HepG2 (cell line): ENCODE results near the gene MAP1LC3A. TPM values are rescaled to one million over a fixed set of nuclear protein-coding genes. Genes with fewer than 3 reads are reported as not detected.

ENCODE experiments used
- CBX2 ChIP-seq, 2 experiments: fragments of 200-600 bp in 1 of 2; sonication (generic); formaldehyde crosslinking in 1 of 2; IDR thresholded peaks; 2 replicates each; pipeline versions ENCODE4 v1.7.0 to v1.8.1; 2018 to 2022; ENCODE audit warnings: low read depth in 2 of 2, low read length in 1 of 2, mild to moderate bottlenecking in 1 of 2, missing genetic modification reagents in 1 of 2
- FOXM1 ChIP-seq: sonication (generic); formaldehyde crosslinking; IDR thresholded peaks from 2 replicates; pipeline ENCODE4 v1.5.0; 2020; ENCODE audit warnings: missing genetic modification reagents
- HHEX ChIP-seq: IDR thresholded peaks from 2 replicates; pipeline ENCODE4 v1.6.1; 2016; ENCODE audit warnings: control low read depth
- NFIB ChIP-seq: sonication (generic); formaldehyde crosslinking; IDR thresholded peaks from 2 replicates; pipeline ENCODE4 v1.9.0; 2021; ENCODE audit warnings: missing genetic modification reagents, mild to moderate bottlenecking, borderline replicate concordance
- NFRKB ChIP-seq: fragments of 450-650 bp; IDR thresholded peaks from 2 replicates; pipeline ENCODE4 v1.6.1; 2017
- POLR2A ChIP-seq, 2 experiments: IDR thresholded peaks; 2 replicates each; pipeline ENCODE4 v1.6.1; 2011; ENCODE audit warnings: low read depth in 2 of 2, low read length in 2 of 2, mild to moderate bottlenecking in 1 of 2, moderate library complexity in 1 of 2; ENCODE audit not compliant: insufficient read depth in 1 of 2
- RFX1 ChIP-seq: fragments of 450-650 bp; IDR thresholded peaks from 2 replicates; pipeline ENCODE4 v1.6.1; 2017
- SIN3A ChIP-seq: IDR thresholded peaks from 2 replicates; pipeline ENCODE4 v1.6.1; 2011; ENCODE audit warnings: low read depth, mild to moderate bottlenecking, control low read depth, low read length, borderline replicate concordance
- SNRNP70 ChIP-seq: fragments of 200-400 bp; formaldehyde crosslinking; IDR thresholded peaks from 2 replicates; pipeline ENCODE4 v1.6.1; 2017; ENCODE audit warnings: mild to moderate bottlenecking, low read depth, low read length, moderate library complexity
- SP2 ChIP-seq: sonication (generic); formaldehyde crosslinking; IDR thresholded peaks from 2 replicates; pipeline ENCODE4 v1.5.1; 2020; ENCODE audit warnings: mild to moderate bottlenecking, missing genetic modification reagents
- SSRP1 ChIP-seq: IDR thresholded peaks from 2 replicates; pipeline ENCODE4 v1.6.1; 2016; ENCODE audit warnings: control low read depth
- ZNF136 ChIP-seq: sonication (generic); formaldehyde crosslinking; IDR thresholded peaks from 2 replicates; pipeline ENCODE4 v1.8.1; 2022; ENCODE audit warnings: low read depth, mild to moderate bottlenecking, moderate library complexity, missing genetic modification reagents
- ZNF546 ChIP-seq: sonication (generic); formaldehyde crosslinking; conservative IDR thresholded peaks from 2 replicates; pipeline ENCODE4 v1.8.1; 2023; ENCODE audit warnings: mild to moderate bottlenecking, missing genetic modification reagents
- ZNF550 ChIP-seq: sonication (generic); formaldehyde crosslinking; IDR thresholded peaks from 2 replicates; pipeline ENCODE4 v1.4.0; 2020; ENCODE audit warnings: mild to moderate bottlenecking, missing genetic modification reagents, borderline replicate concordance
- ZNF629 ChIP-seq: sonication (generic); formaldehyde crosslinking; conservative IDR thresholded peaks from 2 replicates; pipeline ENCODE4 v1.5.0; 2020; ENCODE audit warnings: missing genetic modification reagents
- ZNF768 ChIP-seq: sonication (generic); formaldehyde crosslinking; IDR thresholded peaks from 2 replicates; pipeline ENCODE4 v1.4.0; 2020; ENCODE audit warnings: missing genetic modification reagents
- polyA plus RNA-seq, 8 experiments: library from polyadenylated mRNA; depleted of rRNA in 3 of 8; stranded (reverse) in 7 of 8; unstranded in 1 of 8; fragments of >200 nt; fragmentation: Illumina TruSeq in 4 of 8; extraction: Trizol in 4 of 8; gene quantifications; 2 replicates each; pipeline versions ENCODE4 v1.2.1 to v1.2.3, GENCODE V29; 2011 to 2016; ENCODE audit warnings: low read depth in 4 of 8, missing spikeins in 1 of 8, mixed read lengths in 1 of 8; ENCODE audit not compliant: insufficient read depth in 1 of 8
- total RNA-seq, 5 experiments: library from RNA; depleted of rRNA; stranded (reverse); fragments of >200 nt; fragmentation: Illumina TruSeq; extraction: Trizol; gene quantifications; 2 replicates each; pipeline ENCODE4 v1.2.3, GENCODE V29; 2016; ENCODE audit warnings: low read depth in 1 of 5
- TF ChIP-seq, protein P1 (sequence below), 2 experiments: sonication (generic) in 1 of 2; formaldehyde crosslinking in 1 of 2; IDR thresholded peaks; 2 replicates each; pipeline versions ENCODE4 v1.4.0 to v1.6.1; 2016 to 2020; ENCODE audit warnings: borderline replicate concordance in 1 of 2, low read depth in 1 of 2, mild to moderate bottlenecking in 1 of 2, missing genetic modification reagents in 1 of 2
- TF ChIP-seq, protein P2 (sequence below): sonication (generic); formaldehyde crosslinking; conservative IDR thresholded peaks from 2 replicates; pipeline ENCODE4 v1.4.0; 2020; ENCODE audit warnings: missing genetic modification reagents
- TF ChIP-seq, protein P3 (sequence below), 2 experiments: IDR thresholded peaks; 2 replicates each; pipeline ENCODE4 v1.6.1; 2011 to 2012; ENCODE audit warnings: low read length in 2 of 2, borderline replicate concordance in 1 of 2, low read depth in 1 of 2, mild to moderate bottlenecking in 1 of 2, moderate library complexity in 1 of 2
- TF ChIP-seq, protein P4 (sequence below): sonication (generic); formaldehyde crosslinking; IDR thresholded peaks from 2 replicates; pipeline ENCODE4 v1.4.0; 2020; ENCODE audit warnings: mild to moderate bottlenecking, missing genetic modification reagents

Gene MAP1LC3A
- total and polyA plus RNA-seq, 2 of the 13 experiments (the other 11 are each of a cell fraction or from before 2014, with no cell fraction given) = not detected

DNA sequence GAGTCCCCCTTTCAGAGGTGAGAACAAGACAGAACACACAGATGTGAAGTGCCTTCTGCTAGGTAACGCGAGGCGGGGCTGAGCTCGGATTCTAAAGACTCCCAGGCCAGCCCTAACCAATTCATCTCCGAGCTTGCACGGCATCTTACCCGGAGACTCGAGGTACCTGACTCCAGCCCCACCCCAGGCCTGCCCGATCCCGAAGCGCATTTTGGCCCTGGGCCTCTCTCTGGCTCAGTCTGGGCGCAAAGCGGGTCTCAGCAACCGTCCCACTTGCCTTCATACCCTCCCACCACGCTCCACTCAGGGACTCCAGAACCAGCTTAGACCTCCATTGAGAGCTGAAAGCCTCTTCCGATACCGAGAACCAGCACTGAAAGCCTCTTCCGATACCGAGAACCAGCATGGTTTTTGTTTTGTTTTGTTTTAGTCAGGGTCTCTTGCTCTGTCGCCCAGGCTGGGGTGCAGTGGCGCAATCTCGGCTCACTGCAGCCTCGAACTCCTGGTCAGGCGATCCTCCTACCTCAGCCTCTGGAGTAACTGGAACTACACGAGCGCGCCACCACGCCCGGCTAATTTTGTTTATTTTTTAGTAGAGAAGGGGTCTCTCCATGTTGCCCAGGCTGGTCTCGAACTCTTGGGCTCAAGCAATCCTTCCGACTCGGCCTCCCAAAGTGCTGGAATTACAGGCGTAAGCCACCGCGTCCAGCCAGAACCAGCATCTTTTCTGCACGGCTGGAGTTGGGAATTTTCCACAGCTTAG lies 42.9 kb upstream of the MAP1LC3A start (continued):
- TF ChIP-seq, protein P1, sequence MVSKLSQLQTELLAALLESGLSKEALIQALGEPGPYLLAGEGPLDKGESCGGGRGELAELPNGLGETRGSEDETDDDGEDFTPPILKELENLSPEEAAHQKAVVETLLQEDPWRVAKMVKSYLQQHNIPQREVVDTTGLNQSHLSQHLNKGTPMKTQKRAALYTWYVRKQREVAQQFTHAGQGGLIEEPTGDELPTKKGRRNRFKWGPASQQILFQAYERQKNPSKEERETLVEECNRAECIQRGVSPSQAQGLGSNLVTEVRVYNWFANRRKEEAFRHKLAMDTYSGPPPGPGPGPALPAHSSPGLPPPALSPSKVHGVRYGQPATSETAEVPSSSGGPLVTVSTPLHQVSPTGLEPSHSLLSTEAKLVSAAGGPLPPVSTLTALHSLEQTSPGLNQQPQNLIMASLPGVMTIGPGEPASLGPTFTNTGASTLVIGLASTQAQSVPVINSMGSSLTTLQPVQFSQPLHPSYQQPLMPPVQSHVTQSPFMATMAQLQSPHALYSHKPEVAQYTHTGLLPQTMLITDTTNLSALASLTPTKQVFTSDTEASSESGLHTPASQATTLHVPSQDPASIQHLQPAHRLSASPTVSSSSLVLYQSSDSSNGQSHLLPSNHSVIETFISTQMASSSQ (IDR thresholded peaks at IDR 0.05; ENCODE audit: low read depth) = 0 out of 2 replicates have a peak, but pooled peaks have one; percentile 9
- TF ChIP-seq, protein P1 (CRISPR knock-in tag; IDR thresholded peaks at IDR 0.05; ENCODE audit: borderline replicate concordance) = 0 out of 2 replicates have a peak, but pooled peaks have one; percentile 64
- TF ChIP-seq ZNF546 = no peak
- TF ChIP-seq, protein P2, sequence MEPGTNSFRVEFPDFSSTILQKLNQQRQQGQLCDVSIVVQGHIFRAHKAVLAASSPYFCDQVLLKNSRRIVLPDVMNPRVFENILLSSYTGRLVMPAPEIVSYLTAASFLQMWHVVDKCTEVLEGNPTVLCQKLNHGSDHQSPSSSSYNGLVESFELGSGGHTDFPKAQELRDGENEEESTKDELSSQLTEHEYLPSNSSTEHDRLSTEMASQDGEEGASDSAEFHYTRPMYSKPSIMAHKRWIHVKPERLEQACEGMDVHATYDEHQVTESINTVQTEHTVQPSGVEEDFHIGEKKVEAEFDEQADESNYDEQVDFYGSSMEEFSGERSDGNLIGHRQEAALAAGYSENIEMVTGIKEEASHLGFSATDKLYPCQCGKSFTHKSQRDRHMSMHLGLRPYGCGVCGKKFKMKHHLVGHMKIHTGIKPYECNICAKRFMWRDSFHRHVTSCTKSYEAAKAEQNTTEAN (CRISPR knock-in tag) = no peak
- TF ChIP-seq, protein P3, sequence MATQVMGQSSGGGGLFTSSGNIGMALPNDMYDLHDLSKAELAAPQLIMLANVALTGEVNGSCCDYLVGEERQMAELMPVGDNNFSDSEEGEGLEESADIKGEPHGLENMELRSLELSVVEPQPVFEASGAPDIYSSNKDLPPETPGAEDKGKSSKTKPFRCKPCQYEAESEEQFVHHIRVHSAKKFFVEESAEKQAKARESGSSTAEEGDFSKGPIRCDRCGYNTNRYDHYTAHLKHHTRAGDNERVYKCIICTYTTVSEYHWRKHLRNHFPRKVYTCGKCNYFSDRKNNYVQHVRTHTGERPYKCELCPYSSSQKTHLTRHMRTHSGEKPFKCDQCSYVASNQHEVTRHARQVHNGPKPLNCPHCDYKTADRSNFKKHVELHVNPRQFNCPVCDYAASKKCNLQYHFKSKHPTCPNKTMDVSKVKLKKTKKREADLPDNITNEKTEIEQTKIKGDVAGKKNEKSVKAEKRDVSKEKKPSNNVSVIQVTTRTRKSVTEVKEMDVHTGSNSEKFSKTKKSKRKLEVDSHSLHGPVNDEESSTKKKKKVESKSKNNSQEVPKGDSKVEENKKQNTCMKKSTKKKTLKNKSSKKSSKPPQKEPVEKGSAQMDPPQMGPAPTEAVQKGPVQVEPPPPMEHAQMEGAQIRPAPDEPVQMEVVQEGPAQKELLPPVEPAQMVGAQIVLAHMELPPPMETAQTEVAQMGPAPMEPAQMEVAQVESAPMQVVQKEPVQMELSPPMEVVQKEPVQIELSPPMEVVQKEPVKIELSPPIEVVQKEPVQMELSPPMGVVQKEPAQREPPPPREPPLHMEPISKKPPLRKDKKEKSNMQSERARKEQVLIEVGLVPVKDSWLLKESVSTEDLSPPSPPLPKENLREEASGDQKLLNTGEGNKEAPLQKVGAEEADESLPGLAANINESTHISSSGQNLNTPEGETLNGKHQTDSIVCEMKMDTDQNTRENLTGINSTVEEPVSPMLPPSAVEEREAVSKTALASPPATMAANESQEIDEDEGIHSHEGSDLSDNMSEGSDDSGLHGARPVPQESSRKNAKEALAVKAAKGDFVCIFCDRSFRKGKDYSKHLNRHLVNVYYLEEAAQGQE (IDR thresholded peaks at IDR 0.05; ENCODE audit: borderline replicate concordance in 1 of 2, low read depth in 1 of 2, low read length in 2 of 2) = no peak
- TF ChIP-seq SSRP1 (CRISPR knock-in tag) = peak; percentile 54
- no peak for TF ChIP-seq NFIB
- TF ChIP-seq CBX2 (IDR thresholded peaks at IDR 0.05; ENCODE audit: low read depth, low read length) = no peak
- peak; percentile 16; the same call in 1 of the 2 replicates for TF ChIP-seq CBX2 (CRISPR knock-in tag; IDR thresholded peaks at IDR 0.05; ENCODE audit: low read depth)
- TF ChIP-seq FOXM1 (CRISPR knock-in tag) = no peak
- 0 out of 2 replicates have a peak, but pooled peaks have one; percentile 53 for TF ChIP-seq SIN3A
- peak; percentile 40; the same call in 1 of the 2 replicates for TF ChIP-seq ZNF136 (CRISPR knock-in tag)
- TF ChIP-seq SNRNP70 = no peak
- no peak for TF ChIP-seq SP2 (CRISPR knock-in tag)
- TF ChIP-seq RFX1 = no peak
- no peak for TF ChIP-seq ZNF768 (CRISPR knock-in tag)
- TF ChIP-seq, protein P4, sequence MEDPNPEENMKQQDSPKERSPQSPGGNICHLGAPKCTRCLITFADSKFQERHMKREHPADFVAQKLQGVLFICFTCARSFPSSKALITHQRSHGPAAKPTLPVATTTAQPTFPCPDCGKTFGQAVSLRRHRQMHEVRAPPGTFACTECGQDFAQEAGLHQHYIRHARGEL = no peak
- TF ChIP-seq ZNF629 = peak; percentile 13; the same call in 1 of the 2 replicates
- no peak for TF ChIP-seq POLR2A (IDR thresholded peaks at IDR 0.05; ENCODE audit: insufficient read depth in 1 of 2, low read depth in 2 of 2, low read length in 2 of 2)
- 0 out of 2 replicates have a peak, but pooled peaks have one; percentile 22 for TF ChIP-seq ZNF550 (CRISPR knock-in tag)
- no peak for TF ChIP-seq NFRKB
- 0 out of 2 replicates have a peak, but pooled peaks have one; percentile 27 for TF ChIP-seq HHEX (CRISPR knock-in tag)
